Measurements from ENCODE around the gene SCGB3A1.

Gene SCGB3A1

DNA sequence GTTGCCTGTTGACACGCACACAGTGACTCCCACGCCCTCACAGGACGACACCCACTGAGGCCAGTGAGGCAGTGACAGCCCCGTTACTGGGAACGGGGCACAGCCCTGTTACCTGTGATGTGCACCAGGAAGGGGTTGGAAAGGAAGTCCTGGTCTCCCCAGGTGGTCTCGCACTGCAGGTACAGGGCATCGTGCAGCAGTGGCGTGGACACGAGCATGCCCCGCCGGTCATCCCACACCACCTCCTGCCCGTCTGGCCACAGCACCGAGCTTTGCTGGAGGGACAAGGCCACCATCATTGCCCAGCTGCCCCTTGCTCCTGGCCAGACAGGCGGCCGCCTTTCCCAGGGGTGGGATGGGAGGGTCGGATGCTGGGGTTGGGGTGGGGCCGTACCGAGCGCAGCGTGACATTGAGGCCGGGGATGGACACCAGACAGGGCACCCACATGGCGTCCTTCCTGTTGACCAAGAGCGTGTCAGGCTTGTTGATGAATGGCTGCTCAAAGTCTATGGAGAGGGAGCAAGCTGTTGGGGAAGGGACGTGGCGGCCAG lies 38.6 kb upstream of the SCGB3A1 start:
- Histone ChIP-seq H3K4me1 (ENCODE audit: insufficient read depth, low read length) (no peaks in the 10 kb centered on the region), H3K4me3 (ENCODE audit: low read length) (no peak overlapping the region), H3K36me3 (ENCODE audit: insufficient read depth, low read length) (no peaks in the 10 kb centered on the region), H3K9me3 (ENCODE audit: low read length) (no peaks in the 10 kb centered on the region), H3K27me3 (ENCODE audit: insufficient read depth, low read length) (peaks cover 24% of the 10 kb centered on the region), H2AFZ (ENCODE audit: low read depth, low read length) (no peak overlapping the region)

GRCh38 chr5:180628827-180629750 lies 37.8 kb upstream of the SCGB3A1 start:
- Histone ChIP-seq H2AFZ (ENCODE audit: low read depth, low read length) (no peak overlapping the region), H3K9me3 (ENCODE audit: low read length) (no peaks in the 10 kb centered on the region), H3K4me3 (ENCODE audit: low read length) (no peak overlapping the region), H3K27me3 (ENCODE audit: insufficient read depth, low read length) (peaks cover 24% of the 10 kb centered on the region), H3K36me3 (ENCODE audit: insufficient read depth, low read length) (no peaks in the 10 kb centered on the region), H3K4me1 (ENCODE audit: insufficient read depth, low read length) (no peaks in the 10 kb centered on the region)

- Histone ChIP-seq H3K36me3 (ENCODE audit: insufficient read depth, low read length) (no peaks in the 10 kb centered on the region), H2AFZ (ENCODE audit: low read depth, low read length) (no peak overlapping the region), H3K4me3 (ENCODE audit: low read length) (no peak overlapping the region), H3K9me3 (ENCODE audit: low read length) (no peaks in the 10 kb centered on the region), H3K4me1 (ENCODE audit: insufficient read depth, low read length) (no peaks in the 10 kb centered on the region), H3K27me3 (ENCODE audit: insufficient read depth, low read length) (peaks cover 24% of the 10 kb centered on the region)
Observed at GRCh38 chr5:180628211-180628610, 36.9 kb upstream of the SCGB3A1 start.

DNA sequence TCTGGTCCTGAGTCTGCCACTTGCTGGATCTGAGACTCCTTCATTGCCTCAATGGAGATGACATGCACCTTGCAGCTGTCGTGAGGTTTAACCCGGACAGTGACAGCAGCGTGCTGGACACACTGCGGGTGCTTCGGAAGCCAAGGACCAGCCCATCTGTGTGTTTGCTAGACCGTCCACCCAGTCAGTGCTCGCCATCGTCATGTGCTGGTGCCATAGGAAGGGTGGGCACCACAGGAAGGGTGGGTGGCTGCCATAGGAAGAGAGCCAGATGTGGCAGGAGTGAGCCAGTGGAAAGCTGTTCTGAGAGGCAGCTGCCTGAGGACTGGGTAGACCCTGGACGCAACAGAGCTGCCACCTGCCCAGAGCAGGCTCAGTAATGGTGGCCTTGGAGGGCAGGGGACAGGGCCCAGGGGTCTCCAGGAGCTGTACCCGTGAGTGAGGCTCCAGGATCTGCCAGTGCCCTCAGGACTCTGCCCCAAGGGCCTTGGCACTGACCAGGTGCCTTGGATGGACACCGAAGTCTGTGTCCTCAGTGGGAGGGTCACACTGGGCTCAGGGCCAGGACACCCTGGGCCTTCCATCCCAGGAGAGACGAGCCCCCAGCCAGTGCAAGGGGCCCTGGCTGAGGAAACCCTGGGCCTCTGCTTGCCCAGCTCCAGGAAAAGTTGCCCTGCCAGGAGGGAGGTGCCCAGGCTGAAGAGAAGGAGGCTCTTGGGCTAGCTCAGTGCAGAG lies 36.3 kb upstream of the SCGB3A1 start:
- peaks cover 24% of the 10 kb centered on the region for H3K27me3 ChIP-seq (ENCODE audit: insufficient read depth, low read length)
- H2AFZ ChIP-seq (ENCODE audit: low read depth, low read length): no peak overlapping the region
- H3K9me3 ChIP-seq (ENCODE audit: low read length): no peaks in the 10 kb centered on the region
- H3K36me3 ChIP-seq (ENCODE audit: insufficient read depth, low read length): no peaks in the 10 kb centered on the region
- no peak overlapping the region for H3K4me3 ChIP-seq (ENCODE audit: low read length)
- no peaks in the 10 kb centered on the region for H3K4me1 ChIP-seq (ENCODE audit: insufficient read depth, low read length)

DNA sequence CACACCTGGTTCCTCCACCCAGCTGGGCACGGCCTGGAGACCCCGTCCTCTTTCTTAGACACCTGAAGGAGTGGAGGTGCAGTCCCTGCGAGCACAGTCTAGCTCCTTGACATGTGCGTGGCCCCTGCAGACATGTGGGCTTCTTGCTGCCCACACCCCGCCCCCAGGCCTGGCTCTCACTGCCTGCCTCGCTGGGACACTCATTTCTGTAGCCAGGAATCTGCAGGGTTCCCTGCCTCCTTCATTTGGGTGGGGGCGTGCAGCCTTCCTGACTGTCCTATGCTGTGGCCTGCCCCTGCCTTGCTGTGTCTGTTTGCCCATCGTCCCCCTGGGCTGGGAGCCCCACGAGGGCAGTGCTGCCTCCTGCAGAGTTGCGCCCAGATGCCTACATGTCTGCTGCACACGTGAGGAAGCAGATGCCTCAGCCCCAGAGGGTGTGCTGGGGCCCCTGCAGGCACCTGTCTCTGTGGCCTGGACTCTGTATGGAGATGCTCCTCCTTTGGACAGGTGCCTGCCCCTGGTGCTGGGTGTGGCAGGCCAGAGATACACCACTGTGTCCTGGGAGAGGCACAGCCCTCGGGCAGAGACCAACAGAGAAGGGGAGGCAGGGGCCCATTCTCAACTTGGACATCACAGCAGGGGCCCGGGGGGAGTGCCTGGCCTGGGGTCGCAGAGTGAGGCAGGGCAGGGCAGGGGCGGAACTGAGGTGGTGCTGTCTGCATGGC lies 35.5 kb upstream of the SCGB3A1 start:
- Histone ChIP-seq H3K27me3 (ENCODE audit: insufficient read depth, low read length) (peaks cover 24% of the 10 kb centered on the region), H2AFZ (ENCODE audit: low read depth, low read length) (no peak overlapping the region), H3K9me3 (ENCODE audit: low read length) (no peaks in the 10 kb centered on the region), H3K4me1 (ENCODE audit: insufficient read depth, low read length) (no peaks in the 10 kb centered on the region), H3K4me3 (ENCODE audit: low read length) (no peak overlapping the region), H3K36me3 (ENCODE audit: insufficient read depth, low read length) (no peaks in the 10 kb centered on the region)

DNA sequence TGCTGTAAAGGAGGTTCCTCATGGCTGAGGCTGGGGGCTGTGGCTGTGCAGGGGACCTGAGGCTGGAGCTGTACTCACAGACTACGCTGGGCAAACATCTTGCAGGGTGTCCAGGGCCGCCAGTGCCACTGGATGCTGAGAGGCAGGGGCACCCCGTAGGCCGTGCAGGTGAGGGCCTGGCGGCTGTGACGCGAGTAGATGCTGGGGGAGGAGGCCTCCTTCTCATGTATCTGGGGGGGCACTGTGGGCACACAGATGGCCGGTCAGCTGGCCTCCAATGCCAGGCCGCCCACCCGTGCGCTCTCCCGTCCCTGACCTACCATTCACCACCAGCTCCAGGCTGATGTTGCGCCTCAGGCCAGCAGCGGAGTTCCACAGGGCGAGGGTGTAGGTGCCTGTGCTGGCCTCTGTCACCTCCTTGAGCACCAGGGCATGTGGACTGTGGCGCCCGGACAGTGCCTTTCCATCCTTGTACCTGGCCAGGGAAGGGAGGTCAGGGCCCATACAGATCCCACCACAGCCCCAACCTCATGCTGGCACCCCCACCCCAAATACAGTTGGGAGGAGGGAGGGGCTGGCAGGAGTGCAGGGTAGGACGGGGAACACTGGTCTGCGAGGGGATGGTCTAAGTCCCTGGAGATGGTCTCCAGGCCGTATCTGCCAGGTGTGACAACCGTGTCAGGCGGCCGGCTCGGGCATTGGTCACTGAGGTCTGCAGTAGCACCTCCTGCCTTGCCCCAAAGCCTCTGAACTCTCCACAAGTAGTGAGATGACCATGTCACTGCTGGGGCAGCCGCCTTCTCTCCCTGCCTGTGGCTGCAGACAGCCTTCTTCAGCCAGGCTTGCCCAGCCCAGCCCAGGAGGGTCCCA lies 34.7 kb upstream of the SCGB3A1 start:
- H3K36me3 ChIP-seq (ENCODE audit: insufficient read depth, low read length): no peaks in the 10 kb centered on the region
- H3K4me3 ChIP-seq (ENCODE audit: low read length): no peak overlapping the region
- peaks cover 24% of the 10 kb centered on the region for H3K27me3 ChIP-seq (ENCODE audit: insufficient read depth, low read length)
- H3K9me3 ChIP-seq (ENCODE audit: low read length): peaks cover under 1% of the 10 kb centered on the region
- H2AFZ ChIP-seq (ENCODE audit: low read depth, low read length): no peak overlapping the region
- H3K4me1 ChIP-seq (ENCODE audit: insufficient read depth, low read length): no peaks in the 10 kb centered on the region

- H3K27me3 ChIP-seq (ENCODE audit: insufficient read depth, low read length): peaks cover 24% of the 10 kb centered on the region
- no peaks in the 10 kb centered on the region for H3K36me3 ChIP-seq (ENCODE audit: insufficient read depth, low read length)
- H3K9me3 ChIP-seq (ENCODE audit: low read length): peaks cover 5% of the 10 kb centered on the region
- no peak overlapping the region for H2AFZ ChIP-seq (ENCODE audit: low read depth, low read length)
- H3K4me3 ChIP-seq (ENCODE audit: low read length): no peak overlapping the region
- H3K4me1 ChIP-seq (ENCODE audit: insufficient read depth, low read length): no peaks in the 10 kb centered on the region
Observed at GRCh38 chr5:180625125-180625790, 34.0 kb upstream of the SCGB3A1 start.

GRCh38 chr5:180624587-180624986 lies 33.3 kb upstream of the SCGB3A1 start:
- Histone ChIP-seq H3K9me3 (ENCODE audit: low read length) (peaks cover 5% of the 10 kb centered on the region), H3K4me3 (ENCODE audit: low read length) (no peak overlapping the region), H2AFZ (ENCODE audit: low read depth, low read length) (no peak overlapping the region), H3K4me1 (ENCODE audit: insufficient read depth, low read length) (no peaks in the 10 kb centered on the region), H3K36me3 (ENCODE audit: insufficient read depth, low read length) (no peaks in the 10 kb centered on the region), H3K27me3 (ENCODE audit: insufficient read depth, low read length) (peaks cover 20% of the 10 kb centered on the region)

DNA sequence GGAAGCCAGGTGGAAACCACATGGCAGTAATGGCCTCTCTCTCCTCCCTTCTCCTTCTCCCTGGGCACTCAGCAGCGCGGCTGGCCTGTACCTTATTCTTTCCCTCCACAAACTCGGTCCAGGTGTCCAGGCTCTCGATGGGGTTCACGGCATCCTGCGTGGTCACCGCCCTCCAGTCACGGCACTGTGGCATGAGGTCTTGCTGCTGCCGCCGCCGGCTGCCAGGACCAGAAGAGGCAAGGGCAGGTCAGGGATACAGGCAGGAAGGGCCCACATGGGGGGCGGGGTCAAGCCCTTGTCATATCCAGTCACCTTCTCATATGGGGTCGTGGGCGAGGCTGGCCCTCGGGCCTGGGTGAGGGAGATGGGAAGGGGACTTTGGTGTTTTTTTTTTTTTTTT lies 32.5 kb upstream of the SCGB3A1 start:
- H3K36me3 ChIP-seq (ENCODE audit: insufficient read depth, low read length): no peaks in the 10 kb centered on the region
- no peak overlapping the region for H2AFZ ChIP-seq (ENCODE audit: low read depth, low read length)
- no peak overlapping the region for H3K4me3 ChIP-seq (ENCODE audit: low read length)
- peaks cover 5% of the 10 kb centered on the region for H3K9me3 ChIP-seq (ENCODE audit: low read length)
- peaks cover 15% of the 10 kb centered on the region for H3K27me3 ChIP-seq (ENCODE audit: insufficient read depth, low read length)
- no peaks in the 10 kb centered on the region for H3K4me1 ChIP-seq (ENCODE audit: insufficient read depth, low read length)

- H3K4me1 ChIP-seq (ENCODE audit: insufficient read depth, low read length): no peaks in the 10 kb centered on the region
- H3K9me3 ChIP-seq (ENCODE audit: low read length): peaks cover 5% of the 10 kb centered on the region
- peaks cover 15% of the 10 kb centered on the region for H3K27me3 ChIP-seq (ENCODE audit: insufficient read depth, low read length)
- no peaks in the 10 kb centered on the region for H3K36me3 ChIP-seq (ENCODE audit: insufficient read depth, low read length)
- no peak overlapping the region for H3K4me3 ChIP-seq (ENCODE audit: low read length)
- H2AFZ ChIP-seq (ENCODE audit: low read depth, low read length): no peak overlapping the region
Observed at GRCh38 chr5:180623411-180623834, 32.1 kb upstream of the SCGB3A1 start.

GRCh38 chr5:180622910-180623309 lies 31.6 kb upstream of the SCGB3A1 start:
- Histone ChIP-seq H3K9me3 (ENCODE audit: low read length) (peaks cover 5% of the 10 kb centered on the region), H3K4me3 (ENCODE audit: low read length) (no peak overlapping the region), H3K36me3 (ENCODE audit: insufficient read depth, low read length) (no peaks in the 10 kb centered on the region), H2AFZ (ENCODE audit: low read depth, low read length) (no peak overlapping the region), H3K4me1 (ENCODE audit: insufficient read depth, low read length) (peaks cover 2% of the 10 kb centered on the region), H3K27me3 (ENCODE audit: insufficient read depth, low read length) (peaks cover 10% of the 10 kb centered on the region)

GRCh38 chr5:180621311-180621710 lies 30.0 kb upstream of the SCGB3A1 start:
- peaks cover 3% of the 10 kb centered on the region for H3K36me3 ChIP-seq (ENCODE audit: insufficient read depth, low read length)
- peaks cover 2% of the 10 kb centered on the region for H3K4me1 ChIP-seq (ENCODE audit: insufficient read depth, low read length)
- H3K4me3 ChIP-seq (ENCODE audit: low read length): no peak overlapping the region
- peaks cover 5% of the 10 kb centered on the region for H3K9me3 ChIP-seq (ENCODE audit: low read length)
- H3K27me3 ChIP-seq (ENCODE audit: insufficient read depth, low read length): peaks cover 2% of the 10 kb centered on the region
- no peak overlapping the region for H2AFZ ChIP-seq (ENCODE audit: low read depth, low read length)

Data from neuron (in vitro differentiated cells).